ENCODE data around the gene QPCT. TPM values are rescaled to one million over a fixed set of nuclear protein-coding genes. Genes with fewer than 3 reads are reported as not detected.

Gene QPCT
- polyA plus RNA-seq, 1 of the 3 experiments (the other 2 are of a cell fraction), result 0.12 TPM

Small RNA genes lying within 50 kb of the gene (small RNA-seq; reads per million reads assigned to genes)
- gene RNU6-939P, result 0 reads per million in 7 experiments

Other genes starting within 250 kb of the QPCT start
- gene EIF2AK2, start 187.7 kb upstream of the QPCT start, polyA plus RNA-seq (2012; rRNA removed), result 9.0 and 9.4 TPM in 2 replicates
- not detected in 2 replicates for gene SULT6B1, start 156.0 kb upstream of the QPCT start, polyA plus RNA-seq (2012; rRNA removed)
- 27.5 and 35.4 TPM in 2 replicates for gene CEBPZOS, start 148.1 kb upstream of the QPCT start, polyA plus RNA-seq (2012; rRNA removed)
- 9.7 and 11.6 TPM in 2 replicates for gene CEBPZ, start 113.0 kb upstream of the QPCT start, polyA plus RNA-seq (2012; rRNA removed)
- 24.8 and 36.1 TPM in 2 replicates for gene NDUFAF7, start 113.0 kb upstream of the QPCT start, polyA plus RNA-seq (2012; rRNA removed)
- gene PRKD3, start 19.8 kb upstream of the QPCT start, polyA plus RNA-seq (2012; rRNA removed), result 15.9 and 17.5 TPM in 2 replicates

Measured in SK-N-SH (cell line).